ENCODE measurements around the gene SLC12A9.

- TF ChIP-seq CTCF (IDR thresholded peaks at IDR 0.05; ENCODE audit: borderline replicate concordance, extremely low read depth, low read length, poor library complexity, severe bottlenecking) (no peak), EZH2 (IDR thresholded peaks at IDR 0.05; ENCODE audit: borderline replicate concordance, low read depth, low read length, severe bottlenecking) (no peak)
These were observed 7.3 kb downstream of the SLC12A9 start for GRCh38 chr7:100859856-100860255.

All from DND-41 (cell line).